Measurements from ENCODE around the gene A1BG. TPM values are rescaled to one million over a fixed set of nuclear protein-coding genes. Genes with fewer than 3 reads are reported as not detected.

The A1BG gene
- total RNA-seq, result 1 to 10 TPM; 2.1 to 2.5 TPM
- long read RNA-seq, partial matches to known transcripts, result 0 of 1 reads
- long read RNA-seq, other reads (novel, unspliced or antisense), result 0 of 1 reads

GRCh38 chr19:58352760-58353671 lies at the start of gene A1BG:
Gene A1BG, minus strand, starts transcription at chr19:58353492. Its CDS starts 55 bp downstream, at chr19:58353437.
- intact Hi-C loops (cut with DNase I, micrococcal nuclease), result no loop called here
- DNase-seq, result no peak
- no peak for ATAC-seq

- ATAC-seq (peak; percentile 1), DNase-seq (no peak)
Observed at GRCh38 chr19:58401840-58402421, 48.6 kb upstream of the A1BG start.

GRCh38 chr19:58400916-58401839 lies 47.9 kb upstream of the A1BG start:
- peak; percentile 96 for ATAC-seq
- intact Hi-C loops (cut with DNase I, micrococcal nuclease), result no loop called here
- DNase-seq, result peak; percentile 100

More at GRCh38 chr19:58401840-58402421, 48.6 kb upstream of the A1BG start:
- intact Hi-C loops (cut with DNase I, micrococcal nuclease), result no loop called here

- intact Hi-C loops (cut with DNase I, micrococcal nuclease), result no loop called here
- no peak for DNase-seq
- ATAC-seq, result no peak
Observed at GRCh38 chr19:58400316-58400915, 47.1 kb upstream of the A1BG start.

- intact Hi-C loops (cut with DNase I, micrococcal nuclease), result no loop called here
- DNase-seq (no peak), ATAC-seq (no peak)
Observed at GRCh38 chr19:58399903-58400302, 46.6 kb upstream of the A1BG start.

- no peak for DNase-seq
- intact Hi-C loops (cut with DNase I, micrococcal nuclease), result no loop called here
- no peak for ATAC-seq
Observed at GRCh38 chr19:58398545-58398944, 45.3 kb upstream of the A1BG start.

GRCh38 chr19:58398087-58398486 lies 44.8 kb upstream of the A1BG start:
- DNase-seq, result no peak
- intact Hi-C loops (cut with DNase I, micrococcal nuclease), result no loop called here
- no peak for ATAC-seq

GRCh38 chr19:58397533-58398037 lies 44.3 kb upstream of the A1BG start:
- DNase-seq (no peak), ATAC-seq (no peak)
- intact Hi-C loops (cut with DNase I, micrococcal nuclease), result no loop called here

- DNase-seq, result no peak
- no peak for ATAC-seq
- intact Hi-C loops (cut with DNase I, micrococcal nuclease), result no loop called here
Observed at GRCh38 chr19:58396691-58397532, 43.6 kb upstream of the A1BG start.

GRCh38 chr19:58395979-58396627 lies 42.8 kb upstream of the A1BG start:
- intact Hi-C loops (cut with DNase I, micrococcal nuclease), result no loop called here
- ATAC-seq (no peak), DNase-seq (no peak)

GRCh38 chr19:58395220-58395978 lies 42.1 kb upstream of the A1BG start, which contains the start of gene RNF225:
Gene RNF225, plus strand, starts transcription at chr19:58395656. Its CDS starts 434 bp downstream, at chr19:58396090.
- DNase-seq (peak in 1 of 2 donors; percentile 36), ATAC-seq (peak; percentile 68)
- intact Hi-C loops (cut with DNase I, micrococcal nuclease), result no loop called here

GRCh38 chr19:58394821-58395219 lies 41.5 kb upstream of the A1BG start:
- intact Hi-C loops (cut with DNase I, micrococcal nuclease), result no loop called here
- ATAC-seq (peak; percentile 3), DNase-seq (no peak)

GRCh38 chr19:58393725-58394033 lies 40.4 kb upstream of the A1BG start:
- ATAC-seq (no peak), DNase-seq (no peak)
- intact Hi-C loops (cut with DNase I, micrococcal nuclease), result no loop called here

GRCh38 chr19:58392945-58393724 lies 39.8 kb upstream of the A1BG start:
- DNase-seq (no peak), ATAC-seq (no peak)

GRCh38 chr19:58388175-58388526 lies 34.9 kb upstream of the A1BG start:
- intact Hi-C loops (cut with DNase I, micrococcal nuclease), result no loop called here
- ATAC-seq, result no peak
- DNase-seq, result no peak

More at GRCh38 chr19:58392945-58393724, 39.8 kb upstream of the A1BG start:
- intact Hi-C loops (cut with DNase I, micrococcal nuclease), result no loop called here

Data from left colon (tissue), 2 donors.